Middle frontal gyrus (tissue), 1 donor: ENCODE results near the gene PDGFC.

ENCODE experiments used
- DNase-seq: peaks from one replicate; pipeline ENCODE4 v3.0.0-alpha.2; 2015; ENCODE audit warnings: low spot score; ENCODE audit errors: extremely low spot score

The PDGFC gene

DNA sequence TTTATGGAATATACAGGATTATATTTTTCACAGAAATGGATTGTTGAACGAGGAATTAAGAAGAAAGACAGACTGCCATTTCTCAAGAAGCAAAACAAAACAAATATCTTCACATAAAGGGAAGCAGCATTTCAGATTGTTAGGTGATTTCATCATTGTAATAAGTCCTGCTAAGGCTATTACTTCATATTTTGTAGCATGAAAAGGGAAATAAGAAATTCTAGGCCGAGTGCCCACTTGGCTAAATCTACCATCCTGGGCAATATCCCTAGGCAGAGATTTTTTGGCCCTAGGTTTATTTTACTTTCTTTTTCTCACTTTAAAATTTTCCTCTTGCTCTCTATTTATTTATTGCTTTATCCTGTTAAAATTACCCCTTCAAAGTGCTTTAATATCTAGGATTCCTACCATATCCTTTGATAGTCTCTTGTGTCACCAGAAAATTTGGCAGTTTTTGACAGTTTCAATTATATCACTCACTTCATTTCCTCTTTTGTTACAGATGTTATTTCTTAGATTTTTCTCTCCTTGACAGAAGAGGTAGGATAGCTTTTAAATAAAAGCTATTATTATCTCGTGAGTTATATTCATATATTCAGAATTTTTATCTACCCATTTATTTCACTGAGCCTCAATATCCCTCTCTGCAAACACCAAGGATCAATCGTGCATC lies 142.3 kb downstream of the PDGFC start:
- DNase-seq = no peak

DNA sequence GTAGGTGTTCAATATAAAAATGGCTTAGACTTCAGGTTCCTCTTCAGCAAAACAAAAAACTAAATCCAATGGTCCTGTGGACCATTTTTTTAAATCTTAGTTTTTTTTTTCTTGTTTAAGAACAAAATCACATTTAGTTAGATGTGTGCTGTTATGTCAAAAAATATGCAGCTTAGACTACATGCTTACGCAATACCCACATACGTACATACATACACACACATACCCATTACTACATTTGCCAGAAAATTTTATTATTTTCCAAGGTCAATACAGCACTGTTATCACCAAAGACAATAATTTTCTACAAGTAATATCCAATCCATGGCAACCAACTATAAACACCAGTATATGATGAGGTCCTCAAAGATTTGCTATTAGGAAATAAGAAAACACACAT lies 144.1 kb downstream of the PDGFC start:
- no peak for DNase-seq

DNA sequence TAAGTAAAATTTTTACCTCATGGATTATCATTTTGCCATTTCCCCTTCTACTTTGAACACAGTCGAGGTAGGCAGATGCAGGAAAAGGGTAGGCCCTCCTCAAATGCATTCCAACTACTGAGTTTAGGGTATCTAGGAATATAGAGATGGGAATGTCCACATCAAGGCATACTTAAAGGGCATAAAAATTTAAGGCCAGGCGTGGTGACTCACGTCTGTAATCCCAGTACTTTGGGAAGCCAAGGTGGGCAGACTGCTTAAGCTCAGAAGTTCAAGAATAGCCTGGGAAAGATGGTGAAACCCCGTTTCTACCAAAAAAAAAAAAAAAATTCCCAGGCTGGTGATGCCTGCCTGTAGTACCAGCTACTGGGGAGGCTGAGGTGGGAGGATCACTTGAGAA lies 146.5 kb downstream of the PDGFC start:
- DNase-seq = no peak

DNA sequence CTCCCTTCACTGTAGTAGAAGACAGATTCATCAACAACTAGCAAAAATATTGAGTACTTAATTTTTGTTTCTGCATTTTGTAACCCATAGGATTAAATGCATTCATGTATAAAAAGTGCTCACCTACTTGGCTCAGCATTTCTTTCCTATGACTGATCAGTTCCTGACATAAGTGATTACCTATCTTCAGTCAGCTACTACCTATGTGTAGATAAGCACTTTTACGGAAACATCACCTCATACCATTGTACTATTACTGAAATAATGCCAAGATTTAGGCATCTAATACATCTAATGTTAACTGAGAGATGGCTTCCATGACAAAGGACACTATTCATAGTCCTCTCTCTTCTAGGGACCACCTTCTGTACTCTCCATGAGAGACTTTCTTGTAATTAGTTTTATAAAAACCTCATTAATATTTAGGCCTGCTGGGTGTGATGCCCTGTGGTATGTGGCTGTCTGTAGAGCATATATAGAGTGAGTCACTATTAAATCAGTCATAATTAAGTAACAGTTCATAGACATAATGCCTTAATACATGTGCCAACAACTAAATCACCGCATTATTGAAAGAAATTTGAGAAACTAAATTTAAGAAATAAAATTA lies 147.0 kb downstream of the PDGFC start:
- DNase-seq = no peak

DNA sequence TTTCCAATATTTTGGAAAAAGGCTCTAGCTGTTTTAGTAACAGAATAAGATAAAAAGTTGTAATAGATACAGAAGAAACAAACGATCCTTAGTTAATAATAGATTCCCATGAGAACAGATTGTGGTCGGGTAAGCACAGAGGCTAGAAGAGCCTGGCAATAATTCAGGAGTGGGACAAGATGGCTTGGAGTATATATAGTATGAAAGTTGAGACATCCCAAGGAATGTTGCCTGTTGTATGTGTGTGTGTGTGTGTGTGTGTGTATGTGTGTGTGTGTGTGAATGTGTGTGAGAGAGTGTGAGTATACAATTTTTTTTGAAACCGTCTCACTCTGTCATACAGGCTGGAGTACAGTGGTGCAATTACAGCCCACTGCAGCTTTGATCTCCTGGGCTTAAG lies 150.7 kb downstream of the PDGFC start:
- DNase-seq = no peak

DNA sequence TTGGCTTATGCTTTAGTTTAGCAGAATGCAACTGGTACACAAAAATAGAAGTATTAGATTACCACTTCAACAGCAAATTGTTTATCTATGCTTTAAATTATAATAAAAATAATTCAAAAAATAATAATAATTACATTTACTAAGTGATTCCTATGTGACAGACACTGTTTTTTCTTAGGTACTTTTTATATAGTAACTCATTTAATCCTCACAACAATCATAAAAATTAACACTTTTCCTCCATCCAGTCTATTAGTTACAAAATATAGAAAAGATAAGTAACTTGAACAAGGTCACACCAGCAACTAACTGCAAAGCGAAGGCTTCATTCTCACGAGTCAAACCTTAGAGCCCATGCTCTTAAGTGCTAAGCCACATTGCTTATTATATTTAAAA lies 155.2 kb downstream of the PDGFC start:
- no peak for DNase-seq

DNA sequence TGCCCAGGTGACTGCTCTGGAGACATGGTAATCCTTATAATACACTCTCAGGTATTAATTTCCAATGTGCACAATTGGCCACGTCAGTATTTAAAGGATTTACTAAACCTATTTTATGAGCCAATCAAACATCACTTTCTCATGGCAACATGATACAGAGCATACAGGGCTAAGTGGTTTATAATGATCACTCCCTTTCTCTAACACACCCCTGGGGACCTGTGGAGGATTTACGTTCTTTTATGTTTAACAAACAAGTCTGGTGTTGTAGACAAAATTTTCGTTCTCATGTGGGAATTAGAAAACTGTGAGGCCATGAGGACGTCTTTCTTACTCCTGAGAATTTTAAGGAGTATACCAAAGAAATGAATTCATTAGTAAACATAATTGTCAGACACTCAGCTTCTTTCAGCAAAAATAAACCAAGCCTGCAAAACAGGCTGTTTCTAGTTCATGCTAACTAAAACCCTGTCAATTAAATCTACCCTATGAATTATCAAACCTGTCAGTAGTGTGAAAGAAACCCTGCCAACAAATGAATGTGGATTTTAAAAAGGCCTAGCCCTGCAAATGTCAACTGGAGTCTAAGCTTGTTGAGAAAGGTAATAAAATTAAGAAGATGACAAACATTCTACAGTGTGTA lies 155.8 kb downstream of the PDGFC start:
- DNase-seq = no peak

DNA sequence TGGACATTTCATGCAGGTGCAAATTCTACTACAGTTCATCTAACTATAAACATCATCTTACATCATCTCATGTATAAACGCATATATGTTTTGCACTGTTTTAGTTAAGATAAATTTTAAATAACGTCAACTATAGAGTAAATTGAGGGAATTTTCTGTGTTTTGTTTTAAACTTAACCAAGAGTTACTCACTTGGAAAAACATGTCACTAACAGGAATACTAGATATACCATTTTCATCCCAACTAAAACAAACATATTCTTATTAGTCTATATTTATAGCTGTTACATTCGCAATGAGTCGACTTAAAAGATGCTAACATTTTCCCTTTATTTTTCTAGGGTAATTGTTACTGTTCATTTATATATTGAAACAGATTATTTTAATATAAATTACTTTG lies 159.6 kb downstream of the PDGFC start:
- DNase-seq = no peak

DNA sequence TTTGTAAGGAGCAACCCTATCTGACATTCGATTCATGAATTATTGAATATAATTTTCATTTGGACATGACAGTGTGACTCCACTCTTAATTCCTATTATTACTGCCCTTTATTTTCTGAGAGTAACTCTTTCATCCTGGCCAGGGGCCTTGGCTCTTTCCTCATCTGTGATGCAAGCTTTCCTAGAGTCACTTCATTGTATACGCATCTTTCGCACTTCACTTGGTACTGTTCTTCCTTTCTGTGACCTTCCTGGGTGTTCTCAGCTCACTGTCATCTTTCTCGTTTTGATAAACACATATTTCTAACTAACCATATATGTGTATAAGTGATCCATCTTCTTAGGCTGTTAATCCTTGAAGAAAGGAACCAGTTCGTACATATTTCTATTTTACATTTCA lies 160.3 kb downstream of the PDGFC start:
- DNase-seq = no peak

DNA sequence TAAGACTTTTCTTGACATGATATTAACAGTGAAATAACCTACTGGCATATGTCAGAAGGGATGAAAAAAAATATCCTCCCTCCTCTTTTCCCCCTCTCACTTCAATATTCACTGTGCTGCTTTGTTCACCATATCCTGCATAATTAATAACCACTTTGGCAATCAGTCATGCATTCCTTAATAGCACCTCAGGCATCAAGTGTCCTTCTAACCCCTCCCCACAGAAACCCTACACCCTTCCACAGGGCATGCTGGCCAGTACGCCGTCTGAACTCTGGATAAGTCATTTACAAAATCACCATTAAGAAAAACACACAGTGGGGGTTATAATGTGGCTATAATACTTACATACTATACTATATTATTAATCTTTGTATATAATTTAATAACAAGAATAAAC lies 165.9 kb downstream of the PDGFC start:
- no peak for DNase-seq

DNA sequence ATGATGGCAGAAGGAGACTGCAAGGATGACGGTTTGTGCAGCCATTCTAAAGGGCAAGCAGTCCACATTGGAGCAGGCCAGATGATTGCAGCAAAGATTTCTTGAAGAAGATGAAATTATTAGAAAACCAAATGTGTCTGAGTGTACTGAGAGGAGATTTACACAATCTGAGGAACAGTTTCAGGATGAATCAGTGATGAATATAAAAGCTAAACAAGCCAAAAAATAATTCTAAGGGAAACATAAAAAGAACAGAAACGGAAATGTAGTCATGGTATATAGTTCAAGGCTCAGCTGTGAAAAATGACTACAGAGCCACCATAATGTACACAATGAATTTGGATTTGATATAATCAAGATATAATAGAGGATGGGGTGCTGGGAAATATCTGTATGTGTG lies 168.5 kb downstream of the PDGFC start:
- DNase-seq = no peak

DNA sequence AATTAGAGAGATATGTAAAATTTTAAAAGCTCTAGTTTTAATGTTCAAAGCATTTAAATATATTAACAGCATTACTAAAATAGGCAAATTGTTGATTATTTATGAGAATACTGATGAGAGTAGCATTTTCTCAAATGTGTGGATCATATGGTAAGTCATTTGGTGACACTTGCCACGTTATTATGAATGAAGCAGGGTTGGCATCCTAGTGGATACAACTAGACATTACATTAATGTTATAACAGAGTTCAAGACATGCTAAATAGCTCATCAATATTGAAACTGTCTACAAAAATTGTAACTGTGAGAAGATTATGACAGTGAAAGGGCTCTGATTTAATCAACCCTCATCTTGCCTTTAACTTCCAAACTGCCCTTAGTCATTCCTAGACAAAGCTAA lies 171.1 kb downstream of the PDGFC start:
- DNase-seq = no peak

DNA sequence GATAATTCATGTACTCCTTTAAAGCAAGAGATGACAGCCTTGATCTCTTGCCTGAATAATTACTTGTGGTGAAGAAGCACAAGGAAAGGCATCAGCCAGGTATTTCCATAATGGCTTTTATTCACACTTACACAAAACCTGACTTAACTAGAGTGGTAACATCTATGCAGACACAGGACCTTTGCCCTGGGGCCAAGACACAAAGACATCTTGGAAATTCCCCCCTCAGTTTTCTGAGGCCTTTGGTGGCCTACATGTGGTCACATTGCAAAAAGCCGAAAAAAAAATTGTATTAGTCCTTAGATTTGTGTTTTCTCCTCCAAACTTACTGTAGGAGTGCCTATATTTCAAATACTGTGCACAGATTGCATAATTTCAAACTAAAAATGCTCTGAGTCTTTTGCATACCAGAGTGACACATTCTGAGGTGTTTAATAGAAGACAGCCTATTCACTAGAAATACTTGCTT lies 172.4 kb downstream of the PDGFC start:
- DNase-seq = no peak

DNA sequence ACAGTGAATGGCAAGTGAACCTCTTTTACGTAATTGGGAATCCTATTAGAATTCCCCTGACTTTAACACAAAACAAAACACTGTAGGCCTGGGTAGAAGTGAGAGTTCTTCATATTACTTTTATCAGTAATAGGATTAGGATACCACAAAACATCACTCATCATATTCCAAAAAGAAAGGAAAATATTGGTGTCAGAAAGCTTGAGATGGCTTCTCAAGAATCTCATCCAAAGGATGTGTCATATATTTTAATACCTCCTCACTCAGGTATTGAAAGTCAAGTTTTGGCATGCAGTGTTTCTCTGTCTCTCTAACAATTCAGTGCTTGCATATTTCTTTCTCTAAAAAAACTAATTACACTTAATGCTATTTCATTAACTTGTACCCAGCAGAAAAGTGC lies 173.2 kb downstream of the PDGFC start:
- no peak for DNase-seq

DNA sequence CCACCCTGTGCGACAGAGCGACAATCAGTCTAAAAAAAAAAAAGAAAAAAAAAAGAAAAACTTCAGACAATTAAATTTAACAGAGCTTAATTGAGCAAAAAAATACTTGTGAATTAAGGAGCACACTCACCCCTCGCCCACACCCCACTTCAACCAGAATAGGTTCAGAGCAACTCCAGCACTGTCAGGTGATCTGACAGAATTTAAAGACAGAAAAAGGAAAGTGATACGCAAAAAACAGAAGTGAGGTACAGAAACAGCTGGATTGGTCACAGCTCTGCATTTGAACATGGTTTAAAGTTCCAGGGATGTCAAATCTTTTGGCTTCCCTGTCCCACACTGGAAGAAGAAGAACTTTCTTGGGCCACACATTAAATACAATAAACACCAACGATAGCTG lies 174.4 kb downstream of the PDGFC start:
- no peak for DNase-seq

DNA sequence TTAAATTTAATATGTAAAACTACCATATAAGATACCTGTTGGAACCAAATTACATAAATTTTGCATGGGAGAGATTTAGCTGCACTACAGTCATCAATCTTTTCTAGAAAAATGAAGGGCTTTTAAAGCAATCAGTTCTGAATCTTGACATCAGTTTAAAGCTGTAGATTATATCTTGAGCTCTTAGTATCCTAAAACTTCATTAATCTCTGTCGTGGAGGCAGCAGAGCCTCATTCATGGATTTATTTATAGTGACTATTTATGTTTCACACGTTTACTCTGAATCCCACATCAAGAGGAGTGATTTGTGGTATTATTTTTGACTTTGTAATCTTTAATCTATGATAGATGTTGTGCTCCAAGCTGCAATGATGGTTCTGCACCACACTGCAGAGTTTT lies 175.9 kb downstream of the PDGFC start:
- no peak for DNase-seq

DNA sequence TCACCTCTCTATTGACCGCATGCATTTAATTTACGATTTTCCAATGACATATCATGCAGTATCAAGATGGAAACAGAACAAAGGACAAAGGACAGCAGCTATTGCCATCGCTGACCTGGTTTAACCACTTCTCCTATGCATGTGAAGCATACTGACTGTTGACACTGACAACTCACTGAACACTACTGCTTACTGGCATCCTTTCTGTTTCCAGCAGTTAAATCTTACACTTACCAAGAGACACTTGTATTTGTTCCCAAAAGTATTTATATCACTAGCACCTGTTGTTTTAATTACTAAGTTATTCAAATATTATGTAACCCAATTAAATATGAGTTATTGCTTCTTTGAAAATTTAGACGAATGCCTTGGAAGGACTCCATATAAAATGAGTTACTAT lies 176.7 kb downstream of the PDGFC start:
- DNase-seq = no peak

DNA sequence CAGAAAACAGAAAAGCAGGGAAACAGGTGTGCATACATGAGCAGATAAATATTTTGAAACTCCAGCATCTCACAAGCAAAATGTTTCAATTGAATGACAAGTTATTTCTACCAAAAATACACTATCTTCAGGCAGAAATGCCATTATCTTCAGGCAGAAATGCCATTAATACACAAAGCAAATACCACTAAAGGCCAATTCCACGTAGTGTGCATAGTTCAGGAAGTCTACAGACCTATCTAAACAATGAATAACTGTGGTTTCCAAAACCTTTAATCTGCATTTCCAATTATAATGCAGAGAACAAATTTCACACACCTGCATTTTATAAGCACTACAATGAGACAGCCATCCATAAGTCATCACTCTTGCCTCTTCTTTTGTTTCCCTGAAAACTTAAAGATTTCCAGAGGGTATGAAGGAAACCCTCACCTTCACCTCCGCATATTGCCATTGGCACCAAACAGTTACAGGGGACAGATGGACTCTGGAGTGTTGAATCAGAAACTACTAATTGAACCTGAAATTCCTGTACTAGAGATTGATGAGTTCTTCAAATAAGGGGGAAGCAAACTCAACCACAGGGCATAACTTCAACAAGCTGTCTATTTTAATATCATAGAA lies 179.0 kb downstream of the PDGFC start:
- no peak for DNase-seq

DNA sequence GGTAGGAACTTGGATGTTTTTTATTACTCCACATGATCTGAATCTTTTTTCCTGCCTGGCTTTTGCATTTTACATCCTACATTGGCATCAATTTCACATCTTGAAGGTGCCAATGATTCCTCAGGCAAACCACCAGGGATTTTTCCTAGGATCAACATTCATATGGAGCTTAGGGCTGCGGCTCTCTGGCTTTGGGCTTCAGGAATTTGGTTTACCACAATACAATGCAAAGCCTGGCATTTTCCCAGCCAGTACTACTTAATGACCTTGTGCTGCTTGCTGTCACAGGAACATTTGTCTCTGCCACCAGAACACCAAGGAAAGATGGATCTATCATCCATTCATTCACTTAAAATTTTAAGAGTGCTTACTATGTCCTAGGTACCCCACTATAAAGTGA lies 180.7 kb downstream of the PDGFC start:
- DNase-seq = no peak

DNA sequence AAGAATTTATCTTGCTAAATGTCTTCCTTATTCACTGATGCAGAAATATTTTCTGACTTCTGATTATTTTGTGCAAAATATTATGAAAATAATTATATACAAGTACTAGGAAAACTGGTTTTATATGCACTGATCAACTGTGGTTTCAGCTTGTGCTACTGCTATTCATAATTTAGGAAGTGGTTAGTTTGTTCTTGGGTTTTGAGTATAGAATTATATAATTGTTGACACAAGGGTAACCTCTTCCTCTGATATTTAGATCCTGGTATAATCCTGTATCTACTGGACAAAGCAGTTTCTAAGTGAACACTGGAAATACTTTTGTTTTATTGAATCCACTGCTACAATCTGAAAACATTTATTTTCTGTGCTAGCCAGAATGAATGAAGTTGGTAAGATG lies 182.8 kb downstream of the PDGFC start:
- no peak for DNase-seq

DNA sequence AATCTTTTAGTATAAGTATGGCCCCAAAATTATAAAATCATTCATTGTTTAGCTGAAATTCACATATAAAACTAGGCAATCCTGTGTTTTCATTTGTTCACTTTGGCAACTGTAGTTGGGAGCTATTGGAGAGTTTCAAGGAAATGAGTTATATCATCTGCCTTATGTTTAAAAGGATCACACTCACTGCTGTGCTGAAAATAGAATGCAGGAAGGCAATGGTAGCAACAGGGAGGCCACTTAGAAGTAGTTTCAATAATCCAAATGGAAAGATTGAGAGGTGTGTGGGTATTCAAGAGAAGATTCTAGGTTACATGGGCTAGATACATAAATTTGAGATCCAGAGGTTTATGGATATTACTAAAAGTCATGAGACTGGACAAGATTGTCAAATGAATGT lies 184.9 kb downstream of the PDGFC start:
- DNase-seq = no peak

DNA sequence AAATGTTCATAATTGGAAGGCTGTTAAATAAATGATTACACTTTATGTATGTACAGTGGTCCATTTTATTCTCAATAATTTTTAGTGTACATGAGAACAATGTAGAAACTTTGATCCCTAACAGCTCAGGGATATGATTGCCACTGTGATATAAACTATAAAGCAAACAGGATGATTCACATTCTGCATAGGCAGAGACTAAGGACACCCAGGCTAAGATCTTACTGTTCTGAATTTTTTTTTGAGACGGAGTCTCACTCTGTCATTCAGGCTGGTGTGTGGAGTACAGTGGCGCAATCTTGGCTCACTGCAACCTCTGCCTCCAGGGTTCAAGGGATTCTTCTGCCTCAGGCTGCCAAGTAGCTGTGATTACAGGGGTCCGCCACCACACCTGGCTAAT lies 186.6 kb downstream of the PDGFC start:
- no peak for DNase-seq

DNA sequence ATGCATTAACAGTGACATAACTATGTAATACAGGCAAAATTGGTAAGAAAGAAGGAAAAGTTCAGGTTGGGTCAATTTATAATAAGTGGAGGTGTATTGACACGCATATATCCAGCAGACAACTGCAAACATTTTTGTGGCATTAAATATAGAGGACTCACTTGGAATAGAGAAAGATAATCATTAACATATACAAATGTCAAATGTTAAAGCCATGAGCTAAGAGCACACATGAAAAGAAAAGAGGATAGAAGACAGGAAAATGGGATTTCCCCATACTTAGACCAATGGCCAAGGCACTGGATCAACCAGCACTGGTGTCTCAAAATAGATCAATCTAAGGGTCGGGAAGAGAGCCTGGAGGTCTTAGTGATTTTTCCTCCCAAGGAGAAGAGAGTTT lies 187.6 kb downstream of the PDGFC start:
- no peak for DNase-seq
